Measurements from ENCODE around the gene NTRK1.

The NTRK1 gene

GRCh38 chr1:156898161-156898566, 37.5 kb downstream of the NTRK1 start:
- no peak for DNase-seq (ENCODE audit: low read depth in 2 of 2)

DNA sequence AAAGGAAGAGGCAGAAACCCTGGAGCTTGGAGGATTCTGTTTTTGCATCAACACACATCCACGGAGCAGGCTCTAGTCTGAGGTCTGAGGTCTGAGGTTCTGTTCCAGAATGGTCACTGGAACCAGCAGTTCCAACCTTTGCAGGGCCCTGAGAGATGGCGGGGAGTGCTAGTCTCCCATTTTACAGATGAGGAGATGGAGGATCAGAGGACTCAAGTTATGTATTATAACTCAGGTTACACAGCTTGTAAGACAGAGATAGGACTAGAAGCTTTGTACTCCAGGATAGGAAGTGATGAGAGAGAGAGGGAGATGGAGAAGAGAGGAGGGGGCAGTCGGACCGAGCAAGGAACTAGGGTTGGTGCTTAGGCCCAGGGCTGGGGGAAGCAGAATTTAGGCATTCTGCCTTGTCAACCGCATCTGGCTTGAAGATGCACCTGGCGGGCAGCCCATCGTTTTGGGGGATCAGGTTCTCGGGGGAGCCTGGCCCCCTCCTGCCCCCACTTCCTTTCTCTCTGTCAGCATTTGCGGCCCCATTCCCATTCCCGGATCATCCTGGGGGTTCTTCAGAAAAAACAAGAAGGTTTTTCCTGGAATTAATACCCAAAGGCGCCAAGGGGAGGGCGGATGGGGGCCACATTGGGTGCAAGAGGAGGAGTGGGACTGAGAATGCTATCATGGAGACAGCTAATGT, 38.5 kb downstream of the NTRK1 start:
- DNase-seq (ENCODE audit: low read depth in 2 of 2): no peak

GRCh38 chr1:156899956-156900718, 39.5 kb downstream of the NTRK1 start:
- no peak for DNase-seq (ENCODE audit: low read depth in 2 of 2)

DNA sequence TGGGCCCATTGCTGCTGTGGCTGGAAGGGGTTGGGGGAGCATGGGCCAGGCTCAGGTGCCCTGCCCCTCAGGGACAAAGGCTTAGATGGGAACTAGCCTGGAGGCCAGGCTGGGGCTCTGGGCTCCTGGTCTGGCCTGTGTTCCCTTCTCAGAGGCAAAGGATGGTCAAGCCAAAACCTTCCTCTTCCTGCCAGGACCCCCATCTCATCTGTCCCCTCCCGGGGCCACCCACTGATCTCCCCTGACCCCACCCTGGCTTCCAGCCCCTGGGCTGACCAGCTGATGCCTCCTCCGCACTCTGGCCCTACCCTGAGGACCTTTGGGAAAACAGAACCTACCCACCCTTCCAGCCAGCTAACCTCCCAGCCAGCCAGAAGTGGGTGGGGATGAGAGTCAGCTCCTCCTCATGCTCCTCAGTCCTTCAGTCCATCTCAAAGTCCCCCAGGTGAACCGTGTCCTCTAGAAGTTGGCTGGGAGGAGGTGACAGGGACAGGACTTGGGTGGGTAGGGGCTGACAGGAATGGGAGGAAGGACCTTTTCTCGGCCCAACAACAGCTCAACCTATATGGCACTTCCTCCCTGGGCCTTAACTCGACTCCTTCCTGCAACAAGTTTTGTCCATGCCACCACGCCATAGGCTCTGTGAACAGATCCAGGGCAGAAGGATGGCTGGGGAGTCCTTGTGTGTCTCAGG, 40.4 kb downstream of the NTRK1 start:
- DNase-seq (ENCODE audit: low read depth in 2 of 2): no peak

GRCh38 chr1:156901590-156901900, 40.9 kb downstream of the NTRK1 start:
- DNase-seq (ENCODE audit: low read depth in 2 of 2): no peak

DNA sequence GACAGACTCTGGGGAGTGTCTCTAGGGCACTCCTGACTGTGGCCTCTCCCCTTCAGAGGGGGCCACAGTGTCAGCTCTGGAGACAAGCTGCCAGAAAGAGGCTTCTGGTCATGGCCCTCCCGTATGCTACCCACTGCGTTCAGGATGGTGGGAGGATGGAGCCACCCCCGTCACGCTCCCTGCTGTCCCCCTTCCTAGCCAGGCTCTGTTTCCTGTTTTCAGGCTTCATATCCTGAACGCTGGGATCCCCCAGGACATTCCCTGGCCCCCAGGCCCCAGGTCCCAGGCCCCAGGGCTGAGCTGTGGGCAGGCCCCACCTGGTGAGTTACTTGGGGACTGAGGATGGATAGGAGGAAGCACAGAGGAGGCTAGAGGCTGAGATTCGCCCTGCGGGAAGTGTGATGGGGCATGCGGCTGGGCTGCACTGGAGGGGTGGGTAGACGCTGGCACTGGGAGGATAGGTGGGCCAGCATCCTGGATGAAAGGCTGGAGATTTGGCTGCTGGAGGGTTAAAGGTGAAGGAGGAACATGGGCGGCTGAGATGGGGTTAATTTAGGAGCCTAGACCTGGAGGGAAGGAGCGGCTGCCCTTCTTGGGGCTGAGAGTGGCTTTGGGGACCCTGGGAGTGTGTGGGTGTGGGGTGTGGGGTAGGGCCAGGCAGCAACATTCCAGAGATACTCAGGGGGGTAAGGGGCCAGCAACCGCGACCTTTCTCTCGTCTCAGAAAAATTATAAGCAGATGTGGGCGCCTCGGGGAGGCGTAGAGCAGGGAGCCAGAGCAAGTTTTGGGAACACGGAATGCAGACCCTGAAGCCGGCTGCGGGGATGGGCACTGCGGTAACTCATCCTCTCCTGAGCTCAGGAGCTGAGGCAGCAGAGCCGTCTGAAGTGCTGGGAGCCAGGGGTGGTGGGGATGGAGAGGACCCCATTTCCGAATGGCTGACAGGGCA, 41.6 kb downstream of the NTRK1 start:
- no peak for DNase-seq (ENCODE audit: low read depth in 2 of 2)

- no peak for DNase-seq (ENCODE audit: low read depth in 2 of 2)
Measured at GRCh38 chr1:156903328-156904091, 42.8 kb downstream of the NTRK1 start.

DNA sequence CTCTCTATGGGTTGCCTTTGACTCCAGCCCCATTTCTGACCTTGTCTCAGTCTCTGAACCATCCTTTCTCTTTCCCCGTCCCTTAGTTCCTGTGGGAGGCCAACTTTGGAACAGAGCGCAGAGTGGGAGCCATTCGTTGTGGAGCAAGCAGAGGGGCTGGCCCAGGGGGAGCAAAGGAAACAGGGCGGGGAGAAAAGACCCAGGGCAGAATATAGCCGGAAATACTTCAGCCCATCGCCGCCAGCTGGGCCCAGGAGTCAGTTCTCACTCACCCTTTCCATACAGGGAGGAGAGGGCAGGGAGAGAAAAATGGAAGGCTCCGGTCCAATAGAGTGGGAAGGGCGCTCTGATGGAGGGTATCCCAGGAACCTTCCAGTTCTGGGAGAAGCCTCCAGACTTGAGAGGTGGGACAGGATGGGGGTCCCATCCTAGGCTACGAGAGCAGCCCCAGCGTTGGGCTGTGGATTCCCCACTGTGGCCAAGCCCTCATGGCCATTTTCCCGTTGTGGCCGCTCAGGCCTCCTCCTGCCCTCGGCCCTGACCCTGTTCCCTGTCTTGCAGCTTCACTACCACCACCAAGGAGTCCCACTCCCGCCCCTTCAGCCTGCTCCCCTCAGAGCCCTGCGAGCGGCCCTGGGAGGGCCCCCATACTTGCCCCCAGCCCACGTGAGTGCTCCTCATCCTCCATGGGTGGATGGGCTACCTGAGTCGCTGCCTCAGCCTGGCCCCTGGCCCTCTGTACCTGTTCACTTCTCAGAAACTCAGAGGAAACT, 43.7 kb downstream of the NTRK1 start:
- DNase-seq (ENCODE audit: low read depth in 2 of 2): no peak

- no peak for DNase-seq (ENCODE audit: low read depth in 2 of 2)
Measured at GRCh38 chr1:156905176-156905575, 44.5 kb downstream of the NTRK1 start.

- DNase-seq (ENCODE audit: low read depth in 2 of 2): no peak
Measured at GRCh38 chr1:156905651-156906050, 45.0 kb downstream of the NTRK1 start.

GRCh38 chr1:156906206-156906906, 45.7 kb downstream of the NTRK1 start:
- no peak for DNase-seq (ENCODE audit: low read depth in 2 of 2)

- no peak for DNase-seq (ENCODE audit: low read depth in 2 of 2)
Measured at GRCh38 chr1:156908541-156908940, 47.9 kb downstream of the NTRK1 start.

GRCh38 chr1:156908955-156909354, 48.3 kb downstream of the NTRK1 start:
- DNase-seq (ENCODE audit: low read depth in 2 of 2): no peak

GRCh38 chr1:156909671-156910070, 49.0 kb downstream of the NTRK1 start:
- no peak for DNase-seq (ENCODE audit: low read depth in 2 of 2)

GRCh38 chr1:156910309-156910782, 49.7 kb downstream of the NTRK1 start:
- DNase-seq (ENCODE audit: low read depth in 2 of 2): no peak

DNA sequence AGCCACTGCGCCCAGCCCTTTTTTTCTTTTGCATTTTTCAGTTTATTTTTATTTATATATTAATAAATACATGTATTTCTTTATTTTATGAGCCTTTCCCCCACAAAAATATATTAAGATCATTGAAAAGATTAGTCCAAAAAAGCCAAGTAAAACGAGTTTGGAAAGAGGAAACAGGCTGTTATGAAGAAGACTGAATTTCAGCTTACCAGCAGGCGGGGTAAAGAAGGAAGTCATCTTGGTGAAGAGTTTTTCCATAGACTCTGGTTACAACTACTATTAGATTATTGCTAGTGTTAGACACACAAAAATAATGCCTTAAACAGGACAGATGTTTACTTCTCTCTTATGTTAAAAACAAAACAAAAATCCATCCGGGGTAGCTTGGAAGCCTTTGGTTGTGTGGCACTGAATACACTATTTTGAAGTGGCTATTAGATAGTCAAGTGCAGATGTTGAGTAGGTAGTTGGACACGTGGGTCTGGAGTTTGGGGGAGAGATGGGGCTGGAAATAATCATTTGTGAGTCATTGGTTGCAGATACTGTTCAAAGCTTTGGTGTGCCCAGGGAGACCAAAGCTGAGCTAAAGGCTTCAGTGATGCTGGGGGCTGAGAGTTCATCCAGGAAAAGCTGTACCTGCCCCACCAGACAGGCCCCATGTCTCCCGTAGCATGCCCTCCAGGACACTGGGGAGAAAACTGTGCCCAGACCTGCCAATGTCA, 51.1 kb downstream of the NTRK1 start:
- no peak for DNase-seq (ENCODE audit: low read depth in 2 of 2)

GRCh38 chr1:156912310-156912709, 51.6 kb downstream of the NTRK1 start:
- DNase-seq (ENCODE audit: low read depth in 2 of 2): no peak

- no peak for DNase-seq (ENCODE audit: low read depth in 2 of 2)
Measured at GRCh38 chr1:156912861-156913808, 52.5 kb downstream of the NTRK1 start.

Measured in stimulated activated CD8-positive, alpha-beta memory T cell treated with anti-CD3 and anti-CD28 coated beads, Interleukin-15, amount 100 ng/mL, for 4 hours (primary cell).